ENCODE data around the gene FOXP1.
A peak's percentile ranks its signal among the peaks of the same experiment; 100 is the strongest.
"Not testable (repeated sequence)": the region's sequence is repeated elsewhere in the genome, so short reads cannot be mapped to it uniquely, and the experiment has no call there.

FOXP1 gene

DNA sequence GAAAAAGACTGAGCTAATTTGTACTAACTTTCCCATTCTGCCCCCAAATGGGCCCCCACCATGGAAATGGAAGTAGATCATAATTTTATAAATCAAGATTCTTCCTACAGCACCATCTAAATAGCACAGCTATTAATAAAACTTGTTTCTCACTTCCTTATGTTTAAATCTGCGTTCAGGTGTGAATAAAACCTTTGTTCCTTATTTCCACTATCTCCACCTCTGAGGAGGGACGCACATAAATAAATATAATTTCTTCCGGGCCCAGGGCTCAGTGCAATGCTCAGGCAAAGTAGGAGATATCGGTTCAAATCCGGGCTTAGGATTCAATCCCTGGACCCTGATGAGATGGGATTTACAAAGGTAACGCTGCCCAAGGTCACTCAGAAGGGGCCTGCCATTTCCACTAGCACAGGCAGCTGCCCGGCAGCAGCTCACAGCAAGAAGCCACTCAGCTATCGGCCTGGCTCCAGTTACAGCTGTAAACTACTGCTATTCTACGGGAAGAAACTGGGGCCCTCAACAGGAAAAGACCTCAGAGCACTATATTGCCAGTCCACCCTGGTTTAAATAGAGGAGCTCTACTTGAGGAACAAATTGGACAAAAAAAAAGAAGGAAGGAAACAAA is 52.5 kb downstream of the FOXP1 start:
- DNase-seq (ENCODE audit: low spot score), result no peak

DNA sequence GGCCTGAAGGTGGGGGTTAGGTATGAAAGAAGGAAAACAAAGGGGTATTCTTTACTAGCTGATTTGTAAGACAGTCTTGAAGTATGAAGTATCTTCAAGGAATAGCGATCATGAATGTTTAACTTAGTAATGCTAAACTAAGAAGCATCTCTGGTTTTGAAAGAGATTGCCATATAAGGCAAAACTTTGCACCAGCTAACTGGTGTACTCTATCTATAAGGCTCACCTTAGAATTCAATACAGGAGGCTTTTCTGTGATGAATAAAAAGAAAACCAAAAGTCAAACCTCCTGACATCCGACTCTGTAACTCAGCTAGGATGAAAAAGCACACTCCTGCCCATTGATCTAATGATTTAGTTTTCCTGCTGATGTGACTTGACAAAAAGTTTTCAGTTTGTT is 54.7 kb downstream of the FOXP1 start:
- no peak for DNase-seq (ENCODE audit: low spot score)

DNA sequence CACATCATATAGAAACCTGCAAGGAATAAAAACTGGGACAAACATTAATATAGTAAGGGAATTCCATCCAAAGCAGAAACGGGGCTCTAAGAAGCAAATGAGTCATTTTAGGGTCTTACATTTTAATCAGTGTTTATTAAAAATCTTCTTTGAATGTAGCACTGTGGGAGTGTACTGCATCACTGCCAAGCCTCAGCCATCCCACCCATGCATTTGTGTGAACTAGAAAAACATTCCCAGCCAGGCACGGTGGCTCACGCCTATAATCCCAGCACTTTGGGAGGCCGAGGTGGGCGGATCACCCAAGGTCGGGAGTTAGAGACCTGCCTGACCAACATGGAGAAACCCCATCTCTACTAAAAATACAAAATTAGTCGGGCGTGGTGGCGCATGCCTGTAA is 57.1 kb downstream of the FOXP1 start:
- DNase-seq (ENCODE audit: low spot score), result not testable (repeated sequence)

DNA sequence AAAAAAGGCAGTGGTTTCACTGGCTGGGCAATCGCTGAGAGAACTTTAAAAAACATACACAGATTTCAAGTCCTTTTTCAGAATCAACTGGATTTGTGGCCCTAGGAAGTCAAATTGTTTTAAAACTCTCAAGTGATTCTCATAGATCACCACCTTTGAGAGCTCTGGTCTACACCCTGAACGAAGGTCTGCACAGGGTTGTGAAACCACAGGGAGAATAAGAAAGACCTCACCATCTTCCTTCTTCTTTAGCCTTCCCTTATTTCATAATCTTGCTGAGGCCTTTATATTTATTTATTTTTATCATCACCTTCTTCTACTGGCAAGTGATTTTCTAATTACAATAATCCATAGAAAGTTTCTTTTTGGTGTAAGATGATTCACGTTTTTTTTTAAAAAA is 58.1 kb downstream of the FOXP1 start:
- DNase-seq (ENCODE audit: low spot score), result no peak

DNA sequence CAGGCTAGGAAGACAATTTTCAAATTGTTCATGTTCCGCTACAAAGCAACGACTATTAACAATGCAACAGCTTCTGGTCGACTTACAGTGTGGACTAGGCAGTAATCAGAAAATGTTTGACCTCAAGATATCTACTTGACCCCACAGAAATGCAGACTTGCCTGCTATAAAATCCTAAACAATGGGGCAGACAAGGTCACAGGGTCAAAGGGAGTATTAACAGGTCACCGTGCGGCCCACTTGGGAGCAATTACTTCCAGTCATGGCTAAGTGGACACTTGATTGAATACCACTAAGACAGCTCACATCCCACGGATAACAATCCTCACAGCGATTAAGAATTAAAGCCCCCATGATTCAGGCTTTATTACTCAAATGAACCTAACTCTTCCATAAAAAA is 58.9 kb downstream of the FOXP1 start:
- DNase-seq (ENCODE audit: low spot score), result no peak

DNA sequence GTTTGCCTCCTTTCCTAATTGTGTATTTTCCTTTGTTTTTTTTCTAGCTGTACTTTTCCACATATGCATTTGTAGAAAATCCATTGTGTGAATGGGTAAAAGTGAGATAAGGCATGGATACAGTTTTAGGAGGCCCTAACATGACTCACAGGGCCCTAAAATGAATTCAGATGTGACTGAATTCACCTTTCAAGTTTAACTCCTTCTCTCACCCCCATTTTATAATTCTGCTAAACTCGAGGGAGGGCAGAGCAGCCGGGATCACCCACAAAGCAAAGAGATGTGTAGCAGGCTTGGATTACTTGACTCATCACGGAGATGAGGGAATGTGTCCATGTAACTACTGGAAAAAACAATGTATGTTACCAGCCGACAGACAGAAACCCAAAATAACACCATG is 59.9 kb downstream of the FOXP1 start:
- DNase-seq (ENCODE audit: low spot score), result no peak

DNA sequence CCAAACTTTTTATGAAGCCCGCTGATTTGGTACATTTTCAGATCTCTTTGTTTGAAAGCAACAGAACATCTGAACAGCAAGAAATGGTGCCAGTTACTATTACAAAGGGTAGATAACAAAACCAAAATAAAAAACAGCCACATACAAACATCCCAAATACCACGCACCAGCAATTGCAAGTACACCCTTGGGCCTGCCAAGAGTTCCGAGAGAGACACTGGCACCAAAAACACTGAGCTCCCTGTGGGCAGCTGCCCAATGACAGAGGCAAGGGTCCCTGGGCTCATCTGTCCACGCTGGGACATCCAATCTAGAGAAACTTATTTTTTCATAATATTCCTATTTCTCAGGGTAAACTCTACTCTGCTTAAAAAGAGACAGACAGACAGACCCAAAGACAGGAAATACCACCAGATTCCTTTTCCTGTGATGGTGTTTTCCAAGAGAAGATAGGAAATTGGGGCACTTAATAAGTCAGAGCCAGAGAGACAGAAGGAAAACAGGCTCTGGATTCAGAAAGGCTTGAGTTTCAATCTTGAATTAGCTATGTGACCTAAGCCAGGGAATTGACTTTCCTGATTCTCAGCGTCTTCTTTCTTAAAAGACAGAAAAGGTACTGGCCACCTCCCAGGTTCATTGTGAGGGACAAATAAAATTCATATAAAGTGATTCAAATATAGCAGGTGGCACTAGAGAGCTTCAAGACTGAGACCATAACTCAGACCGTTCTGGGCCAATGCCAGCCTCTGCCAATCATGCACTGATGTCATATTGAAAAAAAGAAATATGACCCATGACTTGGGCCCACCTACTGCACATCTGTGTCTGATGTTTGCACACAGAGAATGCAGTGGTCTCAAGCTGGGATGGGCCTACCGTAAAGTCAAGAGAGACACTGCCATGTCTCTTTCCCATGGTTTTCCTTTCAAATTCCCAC is 61.3 kb downstream of the FOXP1 start:
- no peak for DNase-seq (ENCODE audit: low spot score)

DNA sequence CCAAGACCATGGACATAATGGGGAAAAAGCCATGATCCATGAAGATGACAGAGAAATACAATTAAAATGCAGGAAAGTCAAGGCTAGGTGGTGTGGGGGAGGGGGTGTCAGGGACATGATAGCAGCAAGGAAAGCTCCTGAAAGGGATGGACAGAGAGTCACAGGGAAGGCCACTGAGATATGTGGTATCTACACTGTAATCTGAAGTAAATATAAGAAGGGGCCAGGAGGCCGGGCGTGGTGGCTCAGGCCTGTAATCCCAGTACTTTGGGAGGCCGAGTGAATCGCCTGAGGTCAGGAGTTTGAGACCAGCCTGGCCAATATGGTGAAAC is 62.5 kb downstream of the FOXP1 start:
- no peak for DNase-seq (ENCODE audit: low spot score)

DNA sequence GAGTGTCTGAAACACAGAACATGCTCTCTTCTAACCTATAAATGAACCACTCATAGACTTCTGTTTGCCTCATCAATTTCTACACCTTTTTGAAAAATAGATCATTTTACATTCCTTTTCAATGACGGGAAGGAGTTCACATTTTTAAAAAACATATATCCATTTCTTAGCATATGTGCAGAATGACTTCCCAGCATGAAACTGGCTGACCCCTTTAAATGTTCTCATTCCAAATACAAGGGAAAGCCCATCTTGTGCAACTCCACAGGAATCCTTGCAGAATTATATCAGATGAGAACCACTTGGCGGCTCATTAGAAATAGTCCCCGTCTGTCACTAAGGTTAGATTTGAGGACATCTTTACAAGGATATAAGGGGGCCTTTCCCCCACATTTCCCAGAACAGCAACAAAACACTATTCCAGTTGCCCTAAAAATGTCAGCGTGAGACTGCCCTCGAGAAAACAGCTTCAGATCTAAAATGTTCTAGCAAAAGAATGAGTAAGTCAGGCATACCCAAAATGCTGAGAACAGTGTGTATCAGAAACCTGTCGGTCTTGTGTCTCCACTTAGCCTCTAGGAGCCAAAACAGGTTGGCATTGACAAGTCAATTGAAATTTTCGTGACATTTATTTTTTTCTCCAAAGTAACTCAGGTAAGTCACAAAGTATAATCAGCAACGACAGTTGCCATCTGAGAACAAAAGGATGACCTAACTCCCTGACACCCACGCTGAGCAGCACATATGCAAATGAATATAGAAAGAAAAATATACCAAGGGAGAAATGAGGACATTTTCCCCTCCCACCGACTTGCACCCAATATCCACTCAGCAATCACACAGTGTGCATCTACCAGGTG is 63.1 kb downstream of the FOXP1 start:
- DNase-seq (ENCODE audit: low spot score), result no peak

DNA sequence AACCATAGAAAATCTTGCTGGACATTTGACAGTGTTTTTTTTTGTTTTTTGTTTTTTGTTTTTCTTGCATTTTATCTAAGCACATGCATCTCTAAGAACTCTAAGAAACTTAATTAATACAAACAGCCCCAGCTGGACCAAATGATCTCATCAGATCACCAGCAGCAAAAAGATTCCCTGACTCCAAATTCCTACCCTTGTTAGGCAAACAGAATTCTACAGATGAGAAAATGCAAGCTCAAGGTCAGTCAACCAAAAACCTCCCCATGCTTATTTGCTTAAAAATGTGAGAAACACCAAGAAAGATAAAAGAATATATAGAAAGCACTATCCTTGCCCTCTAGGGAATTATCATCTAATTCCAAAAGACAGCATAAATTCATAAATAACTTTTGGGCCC is 65.4 kb downstream of the FOXP1 start:
- DNase-seq (ENCODE audit: low spot score), result no peak

DNA sequence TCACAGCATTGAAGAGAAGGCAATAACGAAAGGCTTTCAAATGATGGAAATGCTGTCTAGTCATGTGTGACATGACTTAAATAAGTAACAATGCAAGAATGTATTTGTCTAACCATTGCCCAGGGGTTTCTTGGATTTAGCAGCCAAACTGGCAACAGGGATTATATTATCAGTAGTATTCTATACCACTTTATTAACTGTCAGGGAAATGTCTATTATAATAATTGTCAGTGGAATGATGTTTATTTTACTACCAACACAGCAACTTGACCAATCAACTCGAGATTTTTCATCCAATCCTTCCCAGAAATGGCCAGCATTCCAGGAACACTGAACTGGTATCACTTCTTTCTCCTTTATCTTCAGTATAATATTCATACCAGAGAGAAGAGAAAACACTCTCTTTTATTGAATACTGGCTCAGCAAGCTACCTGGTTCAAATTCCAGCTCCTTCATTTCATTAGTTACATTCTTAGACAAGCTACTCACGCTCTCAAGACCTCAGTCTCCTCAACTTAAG is 66.2 kb downstream of the FOXP1 start:
- DNase-seq (ENCODE audit: low spot score), result no peak

DNA sequence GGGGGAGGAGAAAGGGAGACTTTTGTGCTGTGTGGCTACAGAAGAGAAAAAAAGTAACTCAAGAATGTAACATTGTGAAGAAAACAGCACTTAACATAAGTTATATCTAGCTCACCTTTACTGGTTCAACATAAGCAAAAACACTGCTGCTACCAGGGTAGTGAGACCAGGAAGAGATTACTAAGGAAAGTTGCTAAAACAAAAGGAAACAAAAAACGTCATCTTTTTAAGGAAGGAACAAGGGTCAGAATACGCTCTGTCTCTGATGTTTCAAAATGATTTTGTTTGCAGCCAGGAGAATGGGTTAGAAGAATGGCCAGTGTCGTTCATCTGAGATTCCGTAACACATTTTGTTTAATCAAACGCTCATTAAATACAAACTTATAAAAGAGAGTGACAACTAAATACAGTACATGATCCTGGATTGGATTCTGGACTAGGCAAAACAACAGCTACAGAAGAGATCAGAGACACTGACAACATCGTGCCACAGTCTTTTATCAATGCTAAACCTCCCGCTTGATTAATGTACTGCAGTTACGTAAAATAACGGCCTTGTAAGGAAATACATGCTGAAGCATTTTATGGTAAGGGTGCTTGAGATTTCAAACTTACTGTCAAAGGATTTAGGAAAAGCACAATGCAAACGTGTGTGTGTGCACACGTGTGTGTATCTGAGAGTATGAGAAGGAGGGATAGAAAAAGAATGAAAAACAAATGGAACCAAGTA is 67.7 kb downstream of the FOXP1 start:
- DNase-seq (ENCODE audit: low spot score), result peak; percentile 1

DNA sequence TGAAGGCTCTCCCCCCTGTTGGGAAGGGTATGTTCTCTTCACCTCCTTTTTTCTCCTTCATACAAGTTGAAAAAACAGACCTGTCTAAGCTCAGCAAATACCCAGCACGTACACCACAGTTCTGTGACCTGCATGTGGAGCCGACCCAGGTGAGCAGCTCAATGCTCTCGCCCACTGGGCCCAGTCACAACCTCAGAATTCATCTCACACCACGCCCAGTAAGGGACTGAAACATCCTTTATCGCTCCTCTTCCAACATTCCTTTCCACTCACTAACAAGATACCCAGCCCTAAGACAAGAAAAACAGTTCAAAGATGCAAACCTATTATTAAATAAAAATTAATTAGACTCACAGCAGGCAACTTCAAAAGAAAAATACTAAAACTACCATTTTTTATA is 68.9 kb downstream of the FOXP1 start:
- peak; percentile 17 for DNase-seq (ENCODE audit: low spot score)

DNA sequence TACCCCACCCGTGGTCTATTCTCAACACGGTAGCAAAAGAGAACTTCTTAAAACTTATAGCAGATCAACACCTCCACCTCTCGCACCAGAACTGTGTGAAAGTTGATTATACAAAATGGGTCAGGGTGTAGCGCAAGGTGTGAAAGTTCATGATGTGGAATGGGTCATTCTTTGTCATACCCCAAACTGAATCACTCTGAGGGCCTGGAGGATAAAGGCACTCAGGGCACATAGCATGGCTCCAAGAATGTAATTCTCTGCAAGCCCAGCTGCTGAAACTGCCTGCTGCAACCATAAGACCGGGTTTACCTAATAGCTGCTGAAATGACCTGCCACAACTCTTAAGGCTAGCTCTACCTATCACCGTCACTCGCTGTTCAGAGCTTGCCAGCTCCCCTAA is 70.0 kb downstream of the FOXP1 start:
- peak; percentile 44 for DNase-seq (ENCODE audit: low spot score)

DNA sequence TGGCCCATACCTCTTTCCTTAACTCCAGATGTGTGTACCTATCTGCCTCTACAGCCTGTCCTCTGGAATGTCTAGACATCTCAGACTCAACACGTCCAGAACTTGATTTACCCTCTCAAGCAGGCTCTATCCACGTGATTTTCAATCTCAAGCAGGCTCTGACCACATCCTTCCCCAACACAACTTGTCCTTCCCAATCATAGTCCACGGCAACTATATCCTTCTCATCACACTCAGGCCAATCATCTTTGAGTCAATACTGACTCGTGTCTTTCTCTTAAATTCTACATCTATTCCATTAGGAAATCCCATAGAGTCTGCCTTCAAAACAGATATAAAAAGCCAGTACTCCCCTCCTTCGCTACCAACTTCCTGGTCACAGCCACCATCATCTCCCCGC is 70.4 kb downstream of the FOXP1 start:
- DNase-seq (ENCODE audit: low spot score), result peak; percentile 9

DNA sequence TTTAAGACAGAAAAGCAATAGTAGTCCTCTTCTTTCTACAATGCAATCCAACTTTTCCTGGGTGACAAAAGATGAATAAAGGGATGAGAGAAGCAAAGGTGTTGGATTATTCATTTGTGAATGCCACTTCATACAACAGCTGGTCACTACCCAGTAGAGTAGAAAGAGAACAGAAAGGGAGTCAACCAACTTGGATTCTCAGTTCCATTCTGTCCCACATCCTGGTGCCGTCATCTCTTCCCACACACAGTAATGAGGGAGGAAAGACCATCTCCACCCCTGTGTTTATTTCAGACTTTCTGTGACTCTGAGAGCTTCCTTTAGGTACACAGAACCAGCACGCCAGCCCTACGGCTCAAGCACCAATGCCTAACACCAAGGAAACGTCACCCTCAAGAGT is 71.0 kb downstream of the FOXP1 start:
- no peak for DNase-seq (ENCODE audit: low spot score)

DNA sequence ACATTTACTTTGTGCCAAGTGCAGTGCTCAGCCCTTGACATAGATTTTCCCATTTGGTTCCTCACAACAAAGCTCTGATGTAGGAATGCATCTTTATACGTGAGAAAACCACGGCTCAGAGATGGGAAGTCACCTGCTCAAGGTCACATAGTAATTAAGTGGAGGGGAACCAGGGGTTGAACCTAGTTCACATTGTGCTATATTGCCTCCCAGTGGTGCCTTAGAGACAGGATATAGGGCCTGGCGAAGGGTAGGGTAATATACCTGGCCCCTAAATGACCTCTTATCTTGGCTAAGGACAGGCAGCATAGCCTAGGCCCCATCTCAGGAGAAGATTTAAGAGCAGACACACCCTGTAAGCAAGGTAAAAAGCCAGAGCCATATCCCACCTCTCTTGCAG is 71.5 kb downstream of the FOXP1 start:
- DNase-seq (ENCODE audit: low spot score), result peak; percentile 20

DNA sequence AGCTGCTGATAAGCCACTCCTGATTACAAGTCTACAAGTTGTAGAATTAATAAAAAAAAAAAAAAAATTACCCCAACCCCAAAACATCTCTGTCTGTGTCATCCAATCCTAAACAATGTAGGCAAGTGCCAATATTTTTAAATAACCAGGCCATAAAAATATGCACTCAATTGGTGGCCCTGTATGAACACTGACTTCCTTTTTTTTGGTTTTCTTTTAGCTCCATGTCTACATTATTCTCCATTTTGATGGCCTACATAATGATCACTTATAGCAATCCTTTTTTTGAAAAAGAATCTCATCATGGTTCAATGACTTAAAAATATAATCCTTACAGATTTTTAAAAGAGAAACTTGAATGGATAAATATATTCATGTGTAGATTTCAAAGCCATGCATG is 72.1 kb downstream of the FOXP1 start:
- DNase-seq (ENCODE audit: low spot score), result no peak

DNA sequence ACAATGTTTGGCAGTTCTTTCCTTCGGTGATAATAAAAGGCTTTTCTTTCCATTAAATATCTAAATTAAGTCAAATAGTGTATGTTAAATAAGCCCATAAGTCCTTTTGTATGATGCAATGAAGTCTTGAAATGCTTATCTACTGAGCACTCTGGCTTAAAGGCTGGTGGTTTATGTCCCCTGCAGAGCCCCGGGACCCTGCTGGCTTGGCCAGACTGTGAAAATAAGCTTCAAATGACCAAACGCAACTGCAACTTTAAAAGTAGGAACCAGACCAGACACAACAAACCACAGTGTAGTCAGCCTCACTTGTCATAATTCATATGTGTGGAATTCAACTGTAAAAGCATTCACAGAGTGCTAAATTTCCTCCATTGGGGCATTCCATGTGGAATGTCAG is 72.5 kb downstream of the FOXP1 start:
- peak; percentile 45 for DNase-seq (ENCODE audit: low spot score)

DNA sequence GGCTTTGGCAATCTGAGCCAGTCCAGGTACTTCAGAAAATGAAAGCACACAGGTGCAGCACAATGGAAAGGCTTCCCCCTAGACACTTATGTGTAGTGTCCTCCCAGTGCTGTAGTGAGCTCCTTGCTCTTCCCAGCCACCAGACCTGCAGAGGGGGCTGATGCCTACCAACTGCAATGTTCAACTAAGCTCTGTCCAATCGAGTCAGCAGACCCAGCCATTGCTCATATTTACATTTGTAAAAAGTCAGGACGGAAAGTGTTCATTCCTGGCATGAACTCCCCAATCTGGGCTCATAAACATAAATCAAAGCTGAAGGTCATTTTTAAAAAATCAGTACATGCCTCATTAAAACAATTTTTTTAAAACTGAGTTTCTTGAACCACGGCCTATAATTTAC is 73.0 kb downstream of the FOXP1 start:
- DNase-seq (ENCODE audit: low spot score), result peak; percentile 37

DNA sequence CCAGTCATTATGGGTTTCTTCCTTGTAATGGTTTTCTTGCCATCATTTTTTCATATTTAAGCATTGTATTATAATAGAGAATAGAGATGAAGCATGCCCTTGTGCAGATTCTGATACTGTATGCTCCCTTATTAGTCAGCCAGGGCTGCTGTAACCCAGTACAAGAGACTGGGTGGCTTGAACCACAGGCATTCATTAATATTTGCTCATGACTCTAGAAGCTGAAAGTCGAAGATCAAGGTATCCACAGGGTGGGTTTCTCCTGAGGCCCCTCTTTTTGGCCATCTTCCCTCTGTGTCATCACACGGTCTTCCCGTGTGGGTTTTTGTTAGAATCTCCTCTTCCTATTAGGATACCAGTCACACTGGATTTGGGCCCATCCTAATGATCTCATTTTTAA is 74.5 kb downstream of the FOXP1 start:
- DNase-seq (ENCODE audit: low spot score), result no peak

Measured in left forelimb (tissue), 1 donor.